HL-60 (cell line): ENCODE data around the gene EYS.

Experiments used
- DNase-seq, 2 experiments: peaks; one replicate each; pipeline ENCODE4 v3.0.0-alpha.2; 2010 to 2020; ENCODE audit warnings: low read depth in 1 of 2, low spot score in 1 of 2
- H3K27ac ChIP-seq: fragments of 250-450 bp; sonication (Bioruptor Pico); replicated peaks from 2 replicates; pipeline ENCODE4 v1.5.1; 2020; ENCODE audit warnings: mild to moderate bottlenecking, moderate library complexity
- H3K27me3 ChIP-seq: fragments of 250-450 bp; sonication (Bioruptor Pico); 2 replicates; pipeline ENCODE4 v1.5.1; 2021; ENCODE audit warnings: mild to moderate bottlenecking, moderate library complexity; ENCODE audit not compliant: insufficient read depth, poor library complexity, severe bottlenecking
- H3K4me3 ChIP-seq: replicated peaks from 2 replicates; pipeline ENCODE4 v1.5.1; 2011; ENCODE audit warnings: mild to moderate bottlenecking, control low read depth, low read length; ENCODE audit not compliant: insufficient read depth
- GABPA ChIP-seq: IDR thresholded peaks from 2 replicates; pipeline ENCODE4 v1.6.1; 2012; ENCODE audit warnings: low read depth
- POLR2AphosphoS5 ChIP-seq: IDR thresholded peaks from 2 replicates; pipeline ENCODE4 v1.6.1; 2012; ENCODE audit warnings: low read depth
- SPI1 ChIP-seq: IDR thresholded peaks from 2 replicates; pipeline ENCODE4 v1.6.1; 2012; ENCODE audit warnings: low read depth, mild to moderate bottlenecking, borderline replicate concordance
- TF ChIP-seq, protein P1 (sequence below): IDR thresholded peaks from one replicate; pipeline ENCODE4 v1.5.1; 2011; ENCODE audit warnings: low read length, control low read depth, inconsistent platforms; ENCODE audit not compliant: insufficient read depth
- TF ChIP-seq, protein P2 (sequence below): IDR thresholded peaks from 2 replicates; pipeline ENCODE4 v1.6.1; 2012; ENCODE audit warnings: low read depth; ENCODE audit not compliant: insufficient replicate concordance

EYS gene

DNA sequence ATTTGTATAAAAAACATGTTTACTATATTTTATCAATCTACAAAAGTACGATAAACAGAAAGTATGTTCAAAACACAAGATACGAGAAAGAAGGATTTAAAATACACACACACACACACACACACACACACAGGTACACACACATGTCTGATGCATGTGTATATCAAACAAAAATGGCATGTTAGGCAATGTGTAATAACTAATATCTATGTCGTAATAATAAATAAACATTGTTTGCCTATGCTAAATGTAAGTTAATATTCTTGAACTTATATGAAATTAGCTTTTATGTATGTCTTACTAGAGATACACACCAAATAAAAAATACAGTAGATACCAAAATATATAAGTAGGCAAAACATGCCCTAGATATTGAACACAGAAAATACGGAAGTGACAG lies 894.9 kb downstream of the EYS start:
- DNase-seq, result no peak
- H3K4me3 ChIP-seq, result no peak overlapping the region
- no peaks in the 10 kb centered on the region for H3K27me3 ChIP-seq
- H3K27ac ChIP-seq, result no peak overlapping the region
- no peak for TF ChIP-seq GABPA
- TF ChIP-seq, protein P1, sequence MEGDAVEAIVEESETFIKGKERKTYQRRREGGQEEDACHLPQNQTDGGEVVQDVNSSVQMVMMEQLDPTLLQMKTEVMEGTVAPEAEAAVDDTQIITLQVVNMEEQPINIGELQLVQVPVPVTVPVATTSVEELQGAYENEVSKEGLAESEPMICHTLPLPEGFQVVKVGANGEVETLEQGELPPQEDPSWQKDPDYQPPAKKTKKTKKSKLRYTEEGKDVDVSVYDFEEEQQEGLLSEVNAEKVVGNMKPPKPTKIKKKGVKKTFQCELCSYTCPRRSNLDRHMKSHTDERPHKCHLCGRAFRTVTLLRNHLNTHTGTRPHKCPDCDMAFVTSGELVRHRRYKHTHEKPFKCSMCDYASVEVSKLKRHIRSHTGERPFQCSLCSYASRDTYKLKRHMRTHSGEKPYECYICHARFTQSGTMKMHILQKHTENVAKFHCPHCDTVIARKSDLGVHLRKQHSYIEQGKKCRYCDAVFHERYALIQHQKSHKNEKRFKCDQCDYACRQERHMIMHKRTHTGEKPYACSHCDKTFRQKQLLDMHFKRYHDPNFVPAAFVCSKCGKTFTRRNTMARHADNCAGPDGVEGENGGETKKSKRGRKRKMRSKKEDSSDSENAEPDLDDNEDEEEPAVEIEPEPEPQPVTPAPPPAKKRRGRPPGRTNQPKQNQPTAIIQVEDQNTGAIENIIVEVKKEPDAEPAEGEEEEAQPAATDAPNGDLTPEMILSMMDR, result no peak
- TF ChIP-seq, protein P2, sequence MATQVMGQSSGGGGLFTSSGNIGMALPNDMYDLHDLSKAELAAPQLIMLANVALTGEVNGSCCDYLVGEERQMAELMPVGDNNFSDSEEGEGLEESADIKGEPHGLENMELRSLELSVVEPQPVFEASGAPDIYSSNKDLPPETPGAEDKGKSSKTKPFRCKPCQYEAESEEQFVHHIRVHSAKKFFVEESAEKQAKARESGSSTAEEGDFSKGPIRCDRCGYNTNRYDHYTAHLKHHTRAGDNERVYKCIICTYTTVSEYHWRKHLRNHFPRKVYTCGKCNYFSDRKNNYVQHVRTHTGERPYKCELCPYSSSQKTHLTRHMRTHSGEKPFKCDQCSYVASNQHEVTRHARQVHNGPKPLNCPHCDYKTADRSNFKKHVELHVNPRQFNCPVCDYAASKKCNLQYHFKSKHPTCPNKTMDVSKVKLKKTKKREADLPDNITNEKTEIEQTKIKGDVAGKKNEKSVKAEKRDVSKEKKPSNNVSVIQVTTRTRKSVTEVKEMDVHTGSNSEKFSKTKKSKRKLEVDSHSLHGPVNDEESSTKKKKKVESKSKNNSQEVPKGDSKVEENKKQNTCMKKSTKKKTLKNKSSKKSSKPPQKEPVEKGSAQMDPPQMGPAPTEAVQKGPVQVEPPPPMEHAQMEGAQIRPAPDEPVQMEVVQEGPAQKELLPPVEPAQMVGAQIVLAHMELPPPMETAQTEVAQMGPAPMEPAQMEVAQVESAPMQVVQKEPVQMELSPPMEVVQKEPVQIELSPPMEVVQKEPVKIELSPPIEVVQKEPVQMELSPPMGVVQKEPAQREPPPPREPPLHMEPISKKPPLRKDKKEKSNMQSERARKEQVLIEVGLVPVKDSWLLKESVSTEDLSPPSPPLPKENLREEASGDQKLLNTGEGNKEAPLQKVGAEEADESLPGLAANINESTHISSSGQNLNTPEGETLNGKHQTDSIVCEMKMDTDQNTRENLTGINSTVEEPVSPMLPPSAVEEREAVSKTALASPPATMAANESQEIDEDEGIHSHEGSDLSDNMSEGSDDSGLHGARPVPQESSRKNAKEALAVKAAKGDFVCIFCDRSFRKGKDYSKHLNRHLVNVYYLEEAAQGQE, result no peak
- TF ChIP-seq SPI1, result no peak
- TF ChIP-seq POLR2AphosphoS5, result no peak

DNA sequence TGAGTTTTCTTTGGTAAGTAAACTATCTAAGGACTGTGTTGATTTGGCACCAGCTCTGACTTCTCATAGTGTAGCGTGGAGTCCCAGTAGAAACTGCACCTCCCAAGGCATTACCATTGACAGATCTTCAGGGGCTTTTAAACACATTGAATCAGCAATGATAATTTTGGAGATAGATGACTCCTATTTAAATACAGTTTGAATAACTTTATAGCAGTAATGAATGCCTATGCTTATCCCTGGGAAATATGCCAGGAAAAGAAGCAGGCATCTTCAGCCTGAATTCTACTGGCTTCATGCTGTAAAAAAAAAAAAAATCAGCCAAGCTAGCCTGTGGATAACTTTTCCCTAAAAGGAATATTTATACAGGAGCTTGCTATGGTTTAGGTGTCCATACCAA lies 895.9 kb downstream of the EYS start:
- Histone ChIP-seq H3K27ac (no peak overlapping the region), H3K27me3 (no peaks in the 10 kb centered on the region), H3K4me3 (no peak overlapping the region)
- TF ChIP-seq SPI1 (no peak), POLR2AphosphoS5 (no peak), GABPA (no peak)
- TF ChIP-seq, protein P2, result no peak
- TF ChIP-seq, protein P1, result no peak
- DNase-seq, result no peak

DNA sequence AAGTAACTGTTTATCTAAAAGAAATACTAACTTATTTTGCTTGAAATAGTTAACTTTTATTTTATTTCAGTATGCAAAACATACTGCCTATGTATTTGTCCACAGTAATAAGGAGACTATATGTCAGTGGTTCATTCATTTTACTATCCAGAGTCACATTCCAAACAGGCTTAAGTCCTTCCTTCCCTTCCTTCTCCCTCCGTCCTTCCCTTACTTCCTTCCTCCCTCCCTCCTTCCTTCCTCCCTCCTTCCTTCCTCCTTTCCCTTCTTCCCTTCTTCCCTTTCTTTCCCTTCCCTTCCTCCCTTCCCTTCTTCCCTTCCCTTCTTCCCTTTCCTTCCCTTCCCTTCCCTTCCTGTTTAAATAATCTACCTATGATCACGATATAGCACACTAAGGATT lies 899.2 kb downstream of the EYS start:
- TF ChIP-seq, protein P1, result no peak
- TF ChIP-seq, protein P2, result no peak
- no peak for TF ChIP-seq SPI1
- no peak for TF ChIP-seq GABPA
- TF ChIP-seq POLR2AphosphoS5, result no peak
- DNase-seq, result no peak
- H3K27me3 ChIP-seq, result no peaks in the 10 kb centered on the region
- H3K27ac ChIP-seq, result no peak overlapping the region
- no peak overlapping the region for H3K4me3 ChIP-seq
